Gastroesophageal sphincter (tissue), 3 donors: ENCODE results near the gene MRFAP1L1.

Source experiments
- CTCF ChIP-seq, 4 experiments: fragments of 200-600 bp in 2 of 4; fragments of 450-650 bp in 2 of 4; sonication (generic) in 1 of 4; IDR thresholded peaks; one replicate each; pipeline ENCODE4 v1.5.1; 2017 to 2019; ENCODE audit warnings: antibody characterized with exemption in 4 of 4, mild to moderate bottlenecking in 2 of 4, moderate library complexity in 2 of 4
- POLR2A ChIP-seq, 2 donors: fragments of 450-650 bp; IDR thresholded peaks; one replicate each; pipeline ENCODE4 v1.6.1; 2017; ENCODE audit warnings: antibody characterized with exemption in 2 of 2, mild to moderate bottlenecking in 2 of 2, moderate library complexity in 1 of 2

DNA sequence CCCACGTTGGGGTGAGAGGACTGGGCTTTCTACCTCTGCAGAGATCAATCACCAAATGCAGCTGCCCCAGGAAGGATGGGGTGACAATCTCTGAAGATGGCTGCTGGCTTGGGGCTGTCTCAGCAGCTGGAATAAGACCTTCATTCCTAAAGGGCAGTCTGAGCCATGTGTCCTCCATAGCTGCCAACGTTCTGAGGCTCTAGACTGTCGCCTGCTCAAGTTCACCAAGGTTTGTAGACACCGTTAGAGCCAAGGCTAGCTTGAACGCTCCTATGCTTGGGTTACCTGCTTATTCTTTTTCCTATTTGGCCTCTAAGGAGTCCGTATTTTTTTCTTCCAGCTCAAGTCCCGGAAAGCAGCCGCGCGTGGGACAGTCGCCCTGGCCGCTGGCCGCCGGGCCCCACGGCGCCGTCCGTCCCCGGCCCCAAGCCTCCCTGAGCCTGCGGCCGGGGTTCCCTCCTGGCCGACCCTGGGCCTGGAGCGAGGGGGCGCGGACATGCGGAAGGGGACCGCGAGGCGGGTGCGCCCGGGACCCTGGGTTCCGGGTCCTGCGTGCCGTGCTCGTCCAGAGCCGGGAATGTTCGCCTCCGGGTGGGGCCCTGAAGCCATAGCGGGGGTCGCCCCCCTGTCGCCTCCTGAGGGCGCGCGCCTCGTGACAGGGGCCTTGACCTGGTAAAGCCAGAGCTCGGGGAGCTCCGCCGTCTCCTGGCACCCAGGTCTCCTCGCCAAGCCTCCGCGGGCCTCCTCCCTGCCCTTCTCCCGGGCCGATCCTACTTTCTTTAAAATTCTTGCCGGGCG lies 45.9 kb downstream of the MRFAP1L1 start:
- no peak for TF ChIP-seq CTCF (IDR thresholded peaks at IDR 0.05)
- TF ChIP-seq POLR2A (IDR thresholded peaks at IDR 0.05) = no peak
